Measurements from ENCODE around the gene CDH4. TPM values are rescaled to one million over a fixed set of nuclear protein-coding genes. Genes with fewer than 3 reads are reported as not detected.

CDH4 gene
- total and polyA plus RNA-seq, 2 donors from 2014 or later = 1.1 TPM; not detected in 1

GRCh38 chr20:61954276-61955021, 702.4 kb downstream of the CDH4 start:
- Histone ChIP-seq H3K9ac (ENCODE audit: low read length in 3 of 3) (no peak overlapping the region), H3K27ac (ENCODE audit: low read depth in 2 of 2, low read length in 2 of 2) (no peak overlapping the region), H3K4me3 (ENCODE audit: low read length in 3 of 3) (no peak overlapping the region), H3K4me1 (ENCODE audit: control insufficient read depth in 2 of 3, insufficient read depth in 2 of 3, low read depth in 1 of 3, low read length in 3 of 3) (no peaks in the 10 kb centered on the region), H3K27me3 (ENCODE audit: control insufficient read depth, insufficient read depth, low read length) (no peaks in the 10 kb centered on the region), H3K36me3 (ENCODE audit: control insufficient read depth in 2 of 3, insufficient read depth in 3 of 3, low read length in 3 of 3) (no peaks in the 10 kb centered on the region), H3K9me3 (ENCODE audit: control insufficient read depth in 2 of 3, insufficient read depth in 1 of 3, low read length in 3 of 3) (no peaks in the 10 kb centered on the region)
- intact Hi-C loops (cut with DNase I) = no loop called here
- peak in 1 of 5 donors; percentile 62 for DNase-seq
- no peak for FAIRE-seq
- TF ChIP-seq, protein P1, sequence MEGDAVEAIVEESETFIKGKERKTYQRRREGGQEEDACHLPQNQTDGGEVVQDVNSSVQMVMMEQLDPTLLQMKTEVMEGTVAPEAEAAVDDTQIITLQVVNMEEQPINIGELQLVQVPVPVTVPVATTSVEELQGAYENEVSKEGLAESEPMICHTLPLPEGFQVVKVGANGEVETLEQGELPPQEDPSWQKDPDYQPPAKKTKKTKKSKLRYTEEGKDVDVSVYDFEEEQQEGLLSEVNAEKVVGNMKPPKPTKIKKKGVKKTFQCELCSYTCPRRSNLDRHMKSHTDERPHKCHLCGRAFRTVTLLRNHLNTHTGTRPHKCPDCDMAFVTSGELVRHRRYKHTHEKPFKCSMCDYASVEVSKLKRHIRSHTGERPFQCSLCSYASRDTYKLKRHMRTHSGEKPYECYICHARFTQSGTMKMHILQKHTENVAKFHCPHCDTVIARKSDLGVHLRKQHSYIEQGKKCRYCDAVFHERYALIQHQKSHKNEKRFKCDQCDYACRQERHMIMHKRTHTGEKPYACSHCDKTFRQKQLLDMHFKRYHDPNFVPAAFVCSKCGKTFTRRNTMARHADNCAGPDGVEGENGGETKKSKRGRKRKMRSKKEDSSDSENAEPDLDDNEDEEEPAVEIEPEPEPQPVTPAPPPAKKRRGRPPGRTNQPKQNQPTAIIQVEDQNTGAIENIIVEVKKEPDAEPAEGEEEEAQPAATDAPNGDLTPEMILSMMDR (IDR thresholded peaks at IDR 0.05; ENCODE audit: borderline replicate concordance, extremely low read depth, insufficient read depth) = no peak

DNA sequence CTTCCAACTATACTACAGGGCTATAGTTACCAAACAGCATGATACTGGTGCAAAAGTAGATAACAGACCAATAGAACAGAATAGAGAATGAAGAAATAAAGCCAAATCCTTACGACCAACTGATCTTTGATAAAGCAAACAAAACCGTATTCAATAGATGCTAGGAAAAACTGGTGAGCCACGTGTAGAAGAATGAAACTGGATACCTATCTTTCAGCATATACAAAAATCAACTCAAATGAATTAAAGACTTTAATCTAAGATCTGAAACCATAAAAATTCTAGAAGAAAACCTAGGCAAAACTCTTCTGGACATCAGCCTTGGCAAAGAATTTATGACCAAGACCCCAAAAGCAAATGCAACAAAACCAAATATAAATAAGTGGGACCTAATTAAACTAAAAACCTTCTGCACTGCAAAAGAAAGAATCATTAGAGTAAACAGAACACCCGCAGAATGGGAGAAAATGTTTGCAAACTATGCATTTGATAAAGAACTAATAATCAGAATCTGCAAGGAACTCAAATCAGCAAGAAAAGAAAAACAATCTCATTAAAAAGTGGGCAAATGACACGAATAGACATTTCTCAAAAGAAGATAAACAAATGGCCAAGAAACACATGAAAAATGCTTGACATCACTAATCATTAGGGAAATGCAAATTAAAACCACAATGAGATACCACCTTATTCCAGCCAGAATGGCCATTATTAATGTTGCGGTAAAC, 703.8 kb downstream of the CDH4 start:
- no peak overlapping the region for H3K27ac ChIP-seq (ENCODE audit: low read depth in 2 of 2, low read length in 2 of 2)
- intact Hi-C loops (cut with DNase I) = no loop called here
- H3K9ac ChIP-seq (ENCODE audit: low read length in 3 of 3) = no peak overlapping the region
- TF ChIP-seq, protein P1 (IDR thresholded peaks at IDR 0.05; ENCODE audit: borderline replicate concordance, extremely low read depth, insufficient read depth) = no peak
- no peak overlapping the region for H3K4me3 ChIP-seq (ENCODE audit: low read length in 3 of 3)
- DNase-seq (no peak), FAIRE-seq (no peak)
- H3K27me3 ChIP-seq (ENCODE audit: control insufficient read depth, insufficient read depth, low read length) = no peaks in the 10 kb centered on the region
- no peaks in the 10 kb centered on the region for H3K36me3 ChIP-seq (ENCODE audit: control insufficient read depth in 2 of 3, insufficient read depth in 3 of 3, low read length in 3 of 3)
- no peaks in the 10 kb centered on the region for H3K4me1 ChIP-seq (ENCODE audit: control insufficient read depth in 2 of 3, insufficient read depth in 2 of 3, low read depth in 1 of 3, low read length in 3 of 3)
- H3K9me3 ChIP-seq (ENCODE audit: control insufficient read depth in 2 of 3, insufficient read depth in 1 of 3, low read length in 3 of 3) = no peaks in the 10 kb centered on the region

GRCh38 chr20:61956396-61957342, 704.6 kb downstream of the CDH4 start:
- Histone ChIP-seq H3K4me3 (ENCODE audit: low read length in 3 of 3) (no peak overlapping the region), H3K9me3 (ENCODE audit: control insufficient read depth in 2 of 3, insufficient read depth in 1 of 3, low read length in 3 of 3) (no peaks in the 10 kb centered on the region), H3K36me3 (ENCODE audit: control insufficient read depth in 2 of 3, insufficient read depth in 3 of 3, low read length in 3 of 3) (no peaks in the 10 kb centered on the region), H3K9ac (ENCODE audit: low read length in 3 of 3) (no peak overlapping the region), H3K27ac (ENCODE audit: low read depth in 2 of 2, low read length in 2 of 2) (no peak overlapping the region), H3K27me3 (ENCODE audit: control insufficient read depth, insufficient read depth, low read length) (no peaks in the 10 kb centered on the region), H3K4me1 (ENCODE audit: control insufficient read depth in 2 of 3, insufficient read depth in 2 of 3, low read depth in 1 of 3, low read length in 3 of 3) (no peaks in the 10 kb centered on the region)
- FAIRE-seq (no peak), DNase-seq (peak in 2 of 5 donors; percentile 43 to 67)
- TF ChIP-seq, protein P1 (IDR thresholded peaks at IDR 0.05; ENCODE audit: borderline replicate concordance, extremely low read depth, insufficient read depth) = no peak
- intact Hi-C loops (cut with DNase I) = no loop called here

Data from kidney (tissue), 14 donors.